Anterior cingulate cortex (tissue), 58 donors: ENCODE results near the gene HOXD10.

Experiments used
- DNase-seq, 58 donors: peaks; one replicate each; lab custom pipeline; 2025; lab: John Stamatoyannopoulos, UW

HOXD10 gene

DNA sequence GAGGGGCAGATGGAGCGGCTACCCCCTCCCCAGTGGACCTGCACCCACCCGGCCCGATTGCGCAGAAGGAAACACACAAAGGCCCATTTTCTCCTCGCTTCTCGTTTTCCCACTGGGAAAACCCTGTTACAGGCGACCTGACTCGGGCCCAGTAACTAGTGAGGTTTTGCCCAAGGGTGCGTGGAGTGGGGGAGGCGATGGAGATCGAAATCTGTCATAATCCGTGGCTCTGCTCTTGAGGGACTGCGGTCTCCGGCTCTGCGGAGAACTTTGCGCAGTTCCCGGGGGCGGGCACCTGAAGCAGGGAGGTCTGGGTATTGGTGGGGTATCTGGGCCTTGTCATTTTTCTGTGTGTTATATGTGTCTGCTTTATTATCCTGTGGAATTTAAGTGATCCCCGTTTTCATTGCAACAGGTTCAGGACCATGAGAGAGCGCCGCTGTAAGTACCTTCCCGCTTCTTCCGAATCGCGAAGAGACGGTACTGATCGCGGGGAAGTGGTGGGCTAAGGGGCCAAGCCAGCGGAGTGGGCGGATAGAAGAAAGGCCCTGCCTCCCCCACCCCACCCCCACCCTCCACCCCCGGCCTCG lies 30.7 kb downstream of the HOXD10 start:
- DNase-seq = no peak

DNA sequence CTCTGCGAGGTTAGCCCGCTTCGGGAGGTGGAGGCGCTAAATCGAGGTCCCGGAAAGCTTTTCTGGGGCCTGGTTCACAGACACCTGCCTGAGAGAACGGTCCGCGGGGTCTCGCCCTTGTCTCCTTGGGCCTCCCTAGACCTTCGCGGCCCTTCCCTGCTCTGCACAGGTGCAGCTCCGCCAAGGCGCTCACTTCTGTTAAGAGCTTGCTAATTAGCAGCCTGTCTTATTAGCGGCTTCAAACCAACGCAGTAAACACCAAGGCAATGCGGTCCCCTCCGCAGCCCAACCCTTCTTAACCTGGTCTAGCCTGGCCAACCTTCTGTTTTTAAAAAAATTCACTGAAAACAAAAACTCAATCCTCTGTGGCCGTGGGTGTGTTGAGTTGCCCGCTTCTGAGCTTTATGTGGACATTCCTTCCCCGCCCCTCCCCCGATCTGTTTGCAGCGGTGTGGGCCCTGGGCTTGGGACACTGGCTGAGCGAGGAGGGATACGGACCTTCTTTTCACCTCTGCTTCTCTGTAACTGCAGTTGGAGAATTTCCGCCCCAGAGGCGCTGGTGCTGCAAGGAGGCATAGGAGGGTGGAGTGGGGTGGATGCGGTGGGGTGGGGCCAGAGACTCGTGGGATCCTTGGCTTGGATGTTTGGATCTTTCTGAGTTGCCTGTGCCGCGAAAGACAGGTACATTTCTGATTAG lies 31.4 kb downstream of the HOXD10 start:
- no peak for DNase-seq

- no peak for DNase-seq
Observed at GRCh38 chr2:176148751-176149421, 32.3 kb downstream of the HOXD10 start.

GRCh38 chr2:176149481-176149938 lies 32.9 kb downstream of the HOXD10 start:
- DNase-seq = no peak

GRCh38 chr2:176149939-176150583 lies 33.5 kb downstream of the HOXD10 start:
- no peak for DNase-seq

DNA sequence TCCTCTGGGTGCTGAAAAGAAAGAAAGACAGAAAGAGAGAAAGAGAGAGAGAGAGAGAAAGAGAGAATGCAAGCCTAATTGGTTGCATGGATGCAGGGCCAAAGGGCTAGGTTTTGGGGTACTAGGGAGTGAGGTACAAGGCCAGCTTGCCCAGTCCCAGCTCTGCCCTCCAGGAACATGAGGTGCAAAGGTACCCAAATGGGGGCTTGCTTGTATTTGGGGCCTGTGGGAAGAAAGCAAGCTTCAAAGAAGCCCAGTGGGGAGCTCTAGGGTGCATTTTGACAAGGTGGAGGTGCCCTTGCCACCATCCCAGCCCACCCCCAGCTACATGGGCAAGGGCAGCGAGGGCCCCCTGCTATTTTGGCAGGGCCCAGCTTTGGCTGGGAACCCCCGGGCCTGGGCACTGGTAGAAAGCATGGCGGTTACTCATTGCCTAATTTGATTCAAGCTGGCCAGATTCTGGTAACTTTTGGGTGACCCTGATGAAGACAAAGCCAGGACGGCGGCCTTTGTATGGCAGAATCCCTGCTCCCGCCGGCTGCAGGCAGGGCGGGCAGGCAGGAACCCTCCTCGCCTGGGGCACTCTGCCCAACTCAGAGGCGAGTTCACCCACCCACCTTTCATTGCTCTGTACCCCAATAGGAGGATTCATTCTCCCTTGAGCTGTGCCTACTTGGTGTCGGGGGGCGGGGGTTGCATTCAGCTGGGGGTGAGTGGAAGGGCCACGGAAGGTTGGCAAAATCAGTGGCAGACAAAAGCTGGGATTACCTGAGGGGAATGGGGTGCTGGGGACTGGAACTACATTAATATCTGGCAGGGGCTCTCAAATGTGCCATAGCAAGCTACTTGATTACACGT lies 34.2 kb downstream of the HOXD10 start:
- no peak for DNase-seq

- no peak for DNase-seq
Observed at GRCh38 chr2:176151442-176152287, 35.1 kb downstream of the HOXD10 start, which contains the start of gene HOXD4. TSS of gene HOXD4 (plus strand) at chr2:176151550. CDS start at chr2:176151634, 84 bp downstream.

DNA sequence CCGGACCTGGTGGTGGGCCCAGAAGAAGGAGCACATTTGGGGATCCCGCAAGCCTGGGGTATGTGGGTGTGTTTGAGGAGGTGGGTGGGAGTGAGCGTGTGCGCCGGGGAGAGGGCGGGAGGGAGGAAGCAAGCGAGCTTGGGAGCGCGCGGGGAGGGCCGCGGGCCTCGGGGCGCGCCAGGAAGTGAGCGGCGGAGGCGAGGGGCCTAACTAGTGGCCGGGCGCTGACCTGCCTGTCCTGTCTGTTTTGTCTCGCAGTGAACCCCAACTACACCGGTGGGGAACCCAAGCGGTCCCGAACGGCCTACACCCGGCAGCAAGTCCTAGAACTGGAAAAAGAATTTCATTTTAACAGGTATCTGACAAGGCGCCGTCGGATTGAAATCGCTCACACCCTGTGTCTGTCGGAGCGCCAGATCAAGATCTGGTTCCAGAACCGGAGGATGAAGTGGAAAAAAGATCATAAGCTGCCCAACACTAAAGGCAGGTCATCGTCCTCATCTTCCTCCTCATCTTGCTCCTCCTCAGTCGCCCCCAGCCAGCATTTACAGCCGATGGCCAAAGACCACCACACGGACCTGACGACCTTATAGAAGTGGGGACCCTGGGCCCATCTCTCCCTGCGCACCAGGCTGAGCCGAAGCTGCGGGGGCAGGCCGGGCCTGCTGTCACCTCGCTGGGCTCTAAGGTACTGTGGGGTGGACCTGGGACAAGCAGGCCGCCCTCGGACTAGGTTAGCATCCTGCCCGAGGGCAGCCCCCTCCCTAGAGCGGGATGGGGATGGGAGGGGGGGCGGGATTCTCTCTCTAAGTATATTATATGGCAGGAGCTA lies 36.0 kb downstream of the HOXD10 start:
- DNase-seq = no peak

DNA sequence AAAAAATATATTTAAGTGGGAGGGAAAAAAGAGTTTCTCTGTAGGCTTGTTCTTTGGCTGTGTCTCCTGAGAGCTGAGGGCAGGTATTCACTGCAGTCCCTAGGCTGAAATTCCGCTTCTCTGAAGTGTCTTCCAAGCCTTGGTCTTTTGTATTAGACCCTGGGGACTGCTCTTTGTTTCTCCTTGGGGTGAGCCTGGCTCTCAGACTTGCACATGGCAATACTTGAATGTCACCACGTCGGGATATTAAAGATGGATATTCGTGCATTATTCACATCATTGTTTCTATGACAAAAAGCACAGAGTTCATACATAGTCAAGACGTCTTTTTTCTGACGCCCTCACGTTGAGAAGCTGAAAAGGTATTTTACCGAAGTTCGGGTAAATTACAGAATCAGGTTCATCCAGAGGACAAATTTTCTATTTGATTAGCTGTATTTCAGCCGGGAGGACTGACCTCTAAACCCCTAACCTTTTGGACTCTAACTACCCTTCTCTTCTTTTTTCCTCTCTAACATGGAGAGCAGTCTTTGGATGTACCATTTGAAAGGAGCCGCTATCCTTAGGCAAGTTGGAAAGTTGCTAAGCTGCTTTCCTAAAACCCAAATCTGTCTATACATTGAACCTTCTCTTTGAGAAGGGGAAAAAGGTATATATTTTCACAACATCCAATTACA lies 38.1 kb downstream of the HOXD10 start:
- DNase-seq = no peak

DNA sequence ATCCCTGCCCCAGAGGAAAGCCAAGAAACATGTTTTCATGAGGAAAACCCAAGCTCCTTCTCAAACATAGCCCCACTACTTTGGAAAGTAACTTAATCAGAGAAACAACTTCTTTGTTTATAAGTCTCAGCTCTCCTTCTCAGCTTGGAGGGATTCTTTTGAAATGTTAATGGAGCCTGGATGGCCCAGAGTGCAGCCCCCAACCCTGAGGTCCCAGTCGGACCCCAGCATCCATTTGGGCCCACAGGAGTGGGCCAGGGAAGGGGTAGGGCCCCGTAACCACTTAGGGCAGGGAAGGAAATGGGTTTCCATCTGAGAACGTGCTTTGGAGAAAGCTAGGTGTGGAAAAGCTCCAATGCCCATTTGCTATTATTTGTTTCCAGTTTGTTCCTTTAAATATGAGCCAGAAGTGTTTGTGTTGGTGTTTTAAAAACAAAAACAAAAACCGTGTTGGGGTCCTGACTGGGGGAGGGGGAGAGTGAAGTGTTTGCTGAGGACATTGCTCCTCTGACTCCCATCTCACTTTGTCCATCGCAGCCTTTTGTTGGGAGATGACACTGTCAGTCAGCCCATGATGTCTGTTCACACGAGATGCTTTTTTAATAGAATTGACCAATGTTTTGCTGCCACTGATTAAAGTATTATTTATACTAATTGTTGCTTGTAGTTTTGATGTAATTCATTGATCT lies 38.9 kb downstream of the HOXD10 start:
- DNase-seq = no peak

DNA sequence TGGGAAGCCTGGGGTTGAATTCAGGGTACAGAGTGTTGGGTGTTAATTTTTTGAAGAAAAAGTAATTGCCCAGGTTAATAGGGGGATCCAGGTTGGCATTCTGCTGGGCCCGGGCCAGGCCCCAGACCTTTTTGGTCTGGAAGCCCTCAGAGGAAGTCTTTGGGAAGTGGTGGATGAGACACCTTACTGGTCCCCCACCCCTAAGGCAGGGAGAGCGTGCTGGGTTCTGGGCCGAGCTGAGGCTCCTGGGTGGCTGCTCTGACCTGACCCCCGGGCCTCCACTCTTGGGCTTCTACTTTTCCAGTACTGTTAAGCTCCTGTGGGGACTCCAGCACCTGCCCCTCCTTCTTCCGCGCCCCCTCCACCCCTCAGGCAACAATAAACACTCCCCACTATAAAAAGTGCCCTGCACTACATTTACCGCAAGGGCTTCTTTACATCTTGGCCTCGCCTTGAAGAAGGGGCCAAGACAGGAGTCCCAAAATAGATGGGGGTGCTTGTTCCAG lies 39.8 kb downstream of the HOXD10 start:
- no peak for DNase-seq

DNA sequence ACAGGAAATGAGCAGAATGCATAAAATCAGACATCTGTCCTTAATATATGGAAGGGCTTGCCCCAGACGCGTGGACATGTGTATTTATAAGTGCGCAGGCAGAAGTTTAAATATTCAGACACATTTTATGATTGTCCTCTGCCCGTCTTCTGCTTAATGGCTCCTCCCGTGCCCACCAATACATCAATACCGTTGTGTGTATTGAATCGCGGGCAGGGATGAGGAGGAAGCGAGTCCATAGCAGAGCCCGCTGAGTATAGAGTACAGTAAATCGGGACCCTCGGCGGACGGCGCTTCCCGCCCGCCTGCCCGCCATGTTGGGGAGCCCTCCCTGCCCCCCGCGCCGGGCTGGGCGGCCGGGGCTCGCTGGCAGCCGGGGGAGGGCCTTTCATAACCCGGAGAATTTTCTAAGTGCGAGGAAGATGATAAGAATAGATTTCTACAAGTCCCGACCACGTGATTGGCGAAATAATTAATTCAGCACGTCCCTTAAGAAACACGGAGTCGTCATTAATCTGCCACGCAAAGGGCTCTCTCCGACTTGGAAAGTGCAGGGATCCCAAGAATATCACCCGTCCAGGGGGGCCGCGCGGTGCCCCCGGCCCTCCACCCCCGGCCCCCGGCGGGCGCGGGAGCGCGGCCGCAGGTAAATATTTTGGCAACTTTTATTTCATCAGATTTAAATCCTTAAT lies 40.4 kb downstream of the HOXD10 start, which contains the start of gene HOXD3:
TSS of gene HOXD3 (plus strand) at position 501 of the 692 bp plus-strand sequence. CDS start 11,808 bp downstream, outside the sequence.
- DNase-seq = no peak

DNA sequence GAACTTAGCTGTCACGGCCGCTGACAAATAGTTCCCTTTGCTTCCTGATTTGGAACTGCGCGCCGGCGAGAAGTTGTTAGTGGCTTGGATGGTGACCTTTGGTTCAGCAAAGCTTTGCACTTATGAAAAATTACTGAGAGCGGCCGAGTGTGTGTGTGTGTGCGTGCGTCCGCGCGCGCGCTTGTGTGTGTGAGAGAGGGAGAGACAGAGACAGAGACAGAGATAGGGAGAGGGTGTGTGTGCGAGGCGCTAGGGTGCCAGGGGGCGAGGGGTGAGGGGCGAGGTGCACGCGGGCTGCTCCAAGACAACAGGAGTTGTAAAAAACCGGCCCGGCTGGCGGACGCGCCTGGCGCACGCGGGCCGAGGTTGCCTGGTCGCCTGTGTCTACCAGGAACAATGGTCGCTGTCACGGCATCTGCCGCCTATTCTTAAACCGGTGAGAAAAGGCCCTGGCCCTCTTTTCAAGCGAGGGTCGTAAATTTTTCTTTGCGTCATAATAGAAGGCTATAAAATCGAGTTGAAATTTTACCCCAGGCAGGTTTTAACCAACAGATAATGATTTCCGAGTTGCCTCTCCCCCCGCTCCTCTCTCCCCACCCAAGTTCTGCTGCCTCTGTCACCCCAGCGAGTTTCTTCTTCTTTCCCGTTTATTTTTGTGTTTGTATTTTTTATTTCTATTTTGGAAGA lies 41.1 kb downstream of the HOXD10 start:
- DNase-seq = no peak

DNA sequence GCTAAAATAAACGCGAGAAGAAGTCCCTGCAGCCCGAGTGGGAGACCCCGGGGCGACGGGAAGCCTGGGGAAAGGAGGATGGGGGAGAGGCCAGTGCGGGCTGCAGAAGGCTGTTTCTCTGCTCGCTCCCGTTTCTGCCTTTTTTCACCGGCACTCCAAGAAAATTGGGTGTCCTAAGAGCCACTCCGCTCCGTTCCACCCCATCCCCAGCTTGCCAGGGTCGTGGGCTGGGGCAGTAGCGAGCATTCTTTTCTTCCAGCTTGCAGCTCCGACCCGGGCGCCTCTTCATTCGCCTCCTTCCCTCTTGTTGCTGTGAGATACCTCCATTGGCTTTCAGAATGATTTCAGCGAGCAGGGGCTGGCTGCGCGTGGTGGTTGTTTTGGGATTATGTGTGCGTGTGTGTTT lies 41.6 kb downstream of the HOXD10 start:
- DNase-seq = no peak

- no peak for DNase-seq
Observed at GRCh38 chr2:176158855-176159662, 42.5 kb downstream of the HOXD10 start.
